ENCODE data around the gene HEMGN. TPM values are rescaled to one million over a fixed set of nuclear protein-coding genes. Genes with fewer than 3 reads are reported as not detected.

Gene HEMGN
- total and polyA plus RNA-seq, 2 of the 4 experiments (the other 2 are of a cell fraction): not detected

DNA sequence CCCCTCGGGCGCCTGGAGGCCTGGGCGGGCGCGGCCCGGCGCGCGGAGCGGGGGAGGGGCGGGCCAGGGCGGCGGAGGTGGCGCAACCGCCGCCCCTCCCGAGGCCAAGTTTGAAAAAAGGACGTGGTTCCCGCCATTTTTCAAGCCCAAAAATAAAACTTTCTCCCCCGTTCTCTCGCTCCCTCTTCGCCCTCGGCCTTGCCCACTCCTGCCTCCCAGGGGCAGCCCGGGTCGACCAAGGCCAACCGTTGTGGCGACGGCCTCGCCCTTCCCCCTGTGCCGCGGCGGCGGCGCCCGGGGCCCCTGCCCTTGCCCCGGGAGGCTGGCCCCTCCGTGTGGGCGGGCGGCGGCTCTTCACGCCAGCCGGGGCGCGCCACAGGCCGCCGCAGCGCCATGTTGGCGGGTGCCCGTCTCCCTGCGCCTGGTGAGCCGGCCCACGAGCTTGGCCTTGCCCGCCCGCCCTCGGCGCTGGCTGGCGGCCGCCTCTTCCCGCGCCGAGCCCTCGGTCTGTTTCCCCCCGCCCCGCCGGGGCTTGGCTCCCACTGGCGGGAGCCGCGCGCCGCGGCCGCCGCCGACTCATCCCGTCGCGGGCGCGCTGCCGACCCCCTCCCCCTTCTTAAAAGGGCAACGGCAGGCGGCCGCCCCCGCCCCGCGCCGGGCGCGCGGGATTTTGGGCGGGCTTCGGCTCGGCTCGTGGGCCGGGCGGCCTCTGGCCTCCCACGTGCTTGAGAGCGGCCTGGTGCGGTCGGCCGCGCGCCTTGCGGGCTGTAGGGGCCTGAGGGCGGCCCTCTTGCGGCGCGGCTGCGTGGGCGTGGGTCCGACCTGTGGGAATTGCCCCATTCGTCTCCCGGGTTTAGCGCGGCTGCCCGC lies 46.5 kb upstream of the HEMGN start (continued):
- TF ChIP-seq, protein P1, sequence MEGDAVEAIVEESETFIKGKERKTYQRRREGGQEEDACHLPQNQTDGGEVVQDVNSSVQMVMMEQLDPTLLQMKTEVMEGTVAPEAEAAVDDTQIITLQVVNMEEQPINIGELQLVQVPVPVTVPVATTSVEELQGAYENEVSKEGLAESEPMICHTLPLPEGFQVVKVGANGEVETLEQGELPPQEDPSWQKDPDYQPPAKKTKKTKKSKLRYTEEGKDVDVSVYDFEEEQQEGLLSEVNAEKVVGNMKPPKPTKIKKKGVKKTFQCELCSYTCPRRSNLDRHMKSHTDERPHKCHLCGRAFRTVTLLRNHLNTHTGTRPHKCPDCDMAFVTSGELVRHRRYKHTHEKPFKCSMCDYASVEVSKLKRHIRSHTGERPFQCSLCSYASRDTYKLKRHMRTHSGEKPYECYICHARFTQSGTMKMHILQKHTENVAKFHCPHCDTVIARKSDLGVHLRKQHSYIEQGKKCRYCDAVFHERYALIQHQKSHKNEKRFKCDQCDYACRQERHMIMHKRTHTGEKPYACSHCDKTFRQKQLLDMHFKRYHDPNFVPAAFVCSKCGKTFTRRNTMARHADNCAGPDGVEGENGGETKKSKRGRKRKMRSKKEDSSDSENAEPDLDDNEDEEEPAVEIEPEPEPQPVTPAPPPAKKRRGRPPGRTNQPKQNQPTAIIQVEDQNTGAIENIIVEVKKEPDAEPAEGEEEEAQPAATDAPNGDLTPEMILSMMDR (conservative IDR thresholded peaks at IDR 0.05; ENCODE audit: low read depth, low read length): 0 out of 2 replicates have a peak, but pooled peaks have one; percentile 16
- TF ChIP-seq FOS (IDR thresholded peaks at IDR 0.05; ENCODE audit: low read depth, low read length): no peak
- no peak for TF ChIP-seq RAD21 (IDR thresholded peaks at IDR 0.05; ENCODE audit: low read length)
